K562 (cell line): ENCODE measurements around the gene TRA2B. TPM values are rescaled to one million over a fixed set of nuclear protein-coding genes. Genes with fewer than 3 reads are reported as not detected.

Experiments used
- CLOCK ChIP-seq: fragments of 250-450 bp; sonication (Bioruptor Pico); IDR thresholded peaks from 2 replicates; pipeline ENCODE4 v1.4.0; 2020; ENCODE audit warnings: mild to moderate bottlenecking, moderate library complexity, borderline replicate concordance
- COPS2 ChIP-seq: fragments of 450-650 bp; conservative IDR thresholded peaks from 2 replicates; pipeline ENCODE4 v1.6.1; 2016; ENCODE audit warnings: mild to moderate bottlenecking, moderate library complexity
- DEAF1 ChIP-seq: fragments of 450-650 bp; formaldehyde crosslinking; IDR thresholded peaks from 2 replicates; pipeline ENCODE4 v1.4.0; 2020; ENCODE audit warnings: mild to moderate bottlenecking, moderate library complexity
- FOXK2 ChIP-seq, 2 experiments: fragments of 450-650 bp; IDR thresholded peaks in 1 of 2; conservative IDR thresholded peaks in 1 of 2; 2 replicates each; pipeline ENCODE4 v1.6.1; 2016; ENCODE audit warnings: low read depth in 2 of 2, mild to moderate bottlenecking in 1 of 2
- HINFP ChIP-seq: fragments of 450-650 bp; conservative IDR thresholded peaks from 2 replicates; pipeline ENCODE4 v1.6.1; 2016; ENCODE audit warnings: missing genetic modification characterization, low read depth, mild to moderate bottlenecking, control low read depth, missing compliant biosample characterization
- KDM4B ChIP-seq, 2 experiments: fragments of 450-650 bp in 1 of 2; sonication (generic) in 1 of 2; IDR thresholded peaks; 2 replicates each; pipeline ENCODE4 v1.6.1; 2016 to 2017; ENCODE audit warnings: borderline replicate concordance in 2 of 2, antibody characterized with exemption in 1 of 2, low read depth in 1 of 2, mild to moderate bottlenecking in 1 of 2
- MAZ ChIP-seq, 2 experiments: fragments of 450-650 bp in 1 of 2; sonication (generic) in 1 of 2; formaldehyde crosslinking; IDR thresholded peaks in 1 of 2; conservative IDR thresholded peaks in 1 of 2; 2 replicates each; pipeline versions ENCODE4 v1.4.0 to v1.5.0; 2020; ENCODE audit warnings: mild to moderate bottlenecking in 1 of 2, missing genetic modification reagents in 1 of 2
- RBM34 ChIP-seq: fragments of 200-400 bp; formaldehyde crosslinking; IDR thresholded peaks from 2 replicates; pipeline ENCODE4 v1.6.1; 2018; ENCODE audit warnings: low read length, borderline replicate concordance; ENCODE audit not compliant: insufficient read depth
- RNF2 ChIP-seq: sonication (generic); IDR thresholded peaks from 2 replicates; pipeline ENCODE4 v1.6.1; 2016
- SMAD4 ChIP-seq: fragments of 250-450 bp; sonication (Bioruptor Pico); conservative IDR thresholded peaks from 2 replicates; pipeline ENCODE4 v1.8.0; 2021; ENCODE audit warnings: inconsistent platforms, mild to moderate bottlenecking, moderate library complexity
- TARDBP ChIP-seq: fragments of 450-650 bp; IDR thresholded peaks from 2 replicates; pipeline ENCODE4 v1.6.1; 2016
- TEAD4 ChIP-seq, 2 experiments: sonication (generic) in 1 of 2; formaldehyde crosslinking in 1 of 2; IDR thresholded peaks; 2 replicates each; pipeline versions ENCODE4 v1.6.1 to v1.8.0; 2012 to 2022; ENCODE audit warnings: borderline replicate concordance in 1 of 2, inconsistent platforms in 1 of 2, low read length in 1 of 2, mild to moderate bottlenecking in 1 of 2, missing genetic modification reagents in 1 of 2
- TGIF2 ChIP-seq: sonication (generic); formaldehyde crosslinking; IDR thresholded peaks from 2 replicates; pipeline ENCODE4 v1.8.1; 2022; ENCODE audit warnings: mild to moderate bottlenecking, missing genetic modification reagents, moderate library complexity
- ZBTB8A ChIP-seq: fragments of 450-650 bp; IDR thresholded peaks from 2 replicates; pipeline ENCODE4 v1.6.1; 2018; ENCODE audit warnings: mild to moderate bottlenecking, moderate library complexity; ENCODE audit not compliant: partially characterized antibody
- ZFP91 ChIP-seq: sonication (generic); formaldehyde crosslinking; IDR thresholded peaks from 2 replicates; pipeline ENCODE4 v1.8.0; 2022; ENCODE audit warnings: mild to moderate bottlenecking, missing genetic modification reagents
- ZKSCAN1 ChIP-seq: fragments of 150-350 bp; IDR thresholded peaks from 2 replicates; pipeline ENCODE4 v1.6.1; 2016; ENCODE audit warnings: low read depth, low read length
- ZNF699 ChIP-seq: fragments of 250-450 bp; sonication (Bioruptor Pico); IDR thresholded peaks from 2 replicates; pipeline ENCODE4 v1.8.0; 2021; ENCODE audit warnings: mild to moderate bottlenecking, moderate library complexity; ENCODE audit not compliant: insufficient replicate concordance
- ZSCAN29 ChIP-seq: fragments of 450-650 bp; IDR thresholded peaks from 2 replicates; pipeline ENCODE4 v1.6.1; 2017
- polyA plus RNA-seq, 8 experiments: library from polyadenylated mRNA; depleted of rRNA in 4 of 8; stranded (reverse) in 5 of 8; unstranded in 3 of 8; fragments of >200 nt; fragmentation: Nextera tagmentation in 2 of 8; fragmentation: Illumina TruSeq in 1 of 8; extraction: Ambion mirVana in 2 of 8; extraction: Trizol in 1 of 8; gene quantifications; 2 replicates each; pipeline versions ENCODE4 v1.2.1 to v1.2.3, GENCODE V29; 2011 to 2014; ENCODE audit warnings: inconsistent platforms in 1 of 8, missing spikeins in 1 of 8
- total RNA-seq, 7 experiments: library from RNA; depleted of rRNA in 6 of 7; stranded (reverse); fragments of >200 nt in 6 of 7; fragmentation: Illumina TruSeq in 2 of 7; extraction: Trizol in 2 of 7; gene quantifications; 2 replicates each; pipeline versions ENCODE4 v1.2.1 to v1.2.3, GENCODE V29; 2011 to 2021; ENCODE audit warnings: low replicate concordance in 1 of 7

Gene TRA2B
- total and polyA plus RNA-seq, 9 of the 15 experiments (the other 6 are each of a cell fraction or from before 2014, with no cell fraction given): 105 to 411 (median 278) TPM

- 0 out of 2 replicates have a peak, but pooled peaks have one; percentile 38 for TF ChIP-seq SMAD4 (CRISPR knock-in tag)
- no peak for TF ChIP-seq ZSCAN29
- no peak for TF ChIP-seq CLOCK (CRISPR knock-in tag)
- 0 out of 2 replicates have a peak, but pooled peaks have one; percentile 5 for TF ChIP-seq TGIF2 (CRISPR knock-in tag)
- no peak for TF ChIP-seq ZFP91
- TF ChIP-seq MAZ (CRISPR knock-in tag; conservative IDR thresholded peaks at IDR 0.05 in 1 of 2, IDR thresholded peaks at IDR 0.05 in 1 of 2): 0 out of 4 replicates have a peak, but pooled peaks of 1 of the 2 experiments have one; percentile 33
- TF ChIP-seq FOXK2 (conservative IDR thresholded peaks at IDR 0.05 in 1 of 2, IDR thresholded peaks at IDR 0.05 in 1 of 2; ENCODE audit: low read depth in 2 of 2): peak in 1 of 2 experiments; percentile 37; a peak in 1 of 4 replicates
- TF ChIP-seq COPS2: no peak
- TF ChIP-seq ZNF699 (CRISPR knock-in tag): no peak
- peak; percentile 94 for TF ChIP-seq TEAD4 (IDR thresholded peaks at IDR 0.05; ENCODE audit: low read length)
- TF ChIP-seq TEAD4 (CRISPR knock-in tag; IDR thresholded peaks at IDR 0.05; ENCODE audit: borderline replicate concordance): no peak; the same call in 1 of the 2 replicates
- peak; percentile 74 for TF ChIP-seq HINFP (tag)
- 0 out of 2 replicates have a peak, but pooled peaks have one; percentile 14 for TF ChIP-seq ZKSCAN1
- TF ChIP-seq TARDBP: 0 out of 2 replicates have a peak, but pooled peaks have one; percentile 20
- TF ChIP-seq RBM34: no peak
- TF ChIP-seq DEAF1 (CRISPR knock-in tag): no peak
- TF ChIP-seq KDM4B (IDR thresholded peaks at IDR 0.05; ENCODE audit: borderline replicate concordance in 2 of 2, low read depth in 1 of 2): 0 out of 4 replicates have a peak, but pooled peaks of 1 of the 2 experiments have one; percentile 12
- no peak for TF ChIP-seq ZBTB8A
- peak; percentile 26; the same call in 1 of the 2 replicates for TF ChIP-seq RNF2
These were observed 763 bp downstream of the TRA2B start (continued) for GRCh38 chr3:185936814-185937688.
